Astrocyte of the cerebellum (primary cell): Measurements from ENCODE around the gene CACNA2D1.
"Not testable (repeated sequence)": the region's sequence is repeated elsewhere in the genome, so short reads cannot be mapped to it uniquely, and the experiment has no call there.

Experiments
- DNase-seq: peaks from one replicate; pipeline ENCODE4 v3.0.0-alpha.2; 2011; ENCODE audit warnings: low read depth
- H3K4me3 ChIP-seq: 2 replicates; pipeline ENCODE4 v1.5.1; 2011; ENCODE audit warnings: mild to moderate bottlenecking, low read depth, low read length, moderate library complexity
- in situ Hi-C: cut with HindIII; loops from 2 replicates; pipeline ENCODE4 v1.10.0; 2017; ENCODE audit warnings: low sequenced_read_pairs
- TF ChIP-seq, protein P1 (sequence below): IDR thresholded peaks from 2 replicates; pipeline ENCODE4 v1.5.1; 2012; ENCODE audit warnings: low read length, low read depth, moderate library complexity, mild to moderate bottlenecking; ENCODE audit errors: missing control alignments

The CACNA2D1 gene

DNA sequence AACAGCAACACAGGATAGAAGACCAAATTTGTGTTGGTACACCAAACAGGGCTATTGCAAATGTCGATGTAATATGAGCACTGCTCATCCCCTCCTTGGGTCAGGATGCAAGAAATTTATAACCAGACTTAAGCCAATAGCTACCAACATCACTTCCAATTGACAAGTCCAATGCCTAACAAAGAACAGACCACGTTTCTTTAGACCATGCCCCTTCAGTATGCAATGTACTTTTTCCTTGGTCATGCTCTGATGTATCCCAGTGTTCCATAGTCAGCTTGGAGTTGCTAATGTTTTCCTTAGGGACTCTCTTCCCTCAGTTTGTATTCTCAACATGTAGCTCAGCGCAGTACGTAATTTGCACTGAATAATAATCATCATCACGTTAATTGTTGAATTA, 7.8 kb downstream of the CACNA2D1 start:
- no peak overlapping the region for H3K4me3 ChIP-seq
- in situ Hi-C loops: no loop called here
- TF ChIP-seq, protein P1, sequence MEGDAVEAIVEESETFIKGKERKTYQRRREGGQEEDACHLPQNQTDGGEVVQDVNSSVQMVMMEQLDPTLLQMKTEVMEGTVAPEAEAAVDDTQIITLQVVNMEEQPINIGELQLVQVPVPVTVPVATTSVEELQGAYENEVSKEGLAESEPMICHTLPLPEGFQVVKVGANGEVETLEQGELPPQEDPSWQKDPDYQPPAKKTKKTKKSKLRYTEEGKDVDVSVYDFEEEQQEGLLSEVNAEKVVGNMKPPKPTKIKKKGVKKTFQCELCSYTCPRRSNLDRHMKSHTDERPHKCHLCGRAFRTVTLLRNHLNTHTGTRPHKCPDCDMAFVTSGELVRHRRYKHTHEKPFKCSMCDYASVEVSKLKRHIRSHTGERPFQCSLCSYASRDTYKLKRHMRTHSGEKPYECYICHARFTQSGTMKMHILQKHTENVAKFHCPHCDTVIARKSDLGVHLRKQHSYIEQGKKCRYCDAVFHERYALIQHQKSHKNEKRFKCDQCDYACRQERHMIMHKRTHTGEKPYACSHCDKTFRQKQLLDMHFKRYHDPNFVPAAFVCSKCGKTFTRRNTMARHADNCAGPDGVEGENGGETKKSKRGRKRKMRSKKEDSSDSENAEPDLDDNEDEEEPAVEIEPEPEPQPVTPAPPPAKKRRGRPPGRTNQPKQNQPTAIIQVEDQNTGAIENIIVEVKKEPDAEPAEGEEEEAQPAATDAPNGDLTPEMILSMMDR: no peak
- DNase-seq: no peak

DNA sequence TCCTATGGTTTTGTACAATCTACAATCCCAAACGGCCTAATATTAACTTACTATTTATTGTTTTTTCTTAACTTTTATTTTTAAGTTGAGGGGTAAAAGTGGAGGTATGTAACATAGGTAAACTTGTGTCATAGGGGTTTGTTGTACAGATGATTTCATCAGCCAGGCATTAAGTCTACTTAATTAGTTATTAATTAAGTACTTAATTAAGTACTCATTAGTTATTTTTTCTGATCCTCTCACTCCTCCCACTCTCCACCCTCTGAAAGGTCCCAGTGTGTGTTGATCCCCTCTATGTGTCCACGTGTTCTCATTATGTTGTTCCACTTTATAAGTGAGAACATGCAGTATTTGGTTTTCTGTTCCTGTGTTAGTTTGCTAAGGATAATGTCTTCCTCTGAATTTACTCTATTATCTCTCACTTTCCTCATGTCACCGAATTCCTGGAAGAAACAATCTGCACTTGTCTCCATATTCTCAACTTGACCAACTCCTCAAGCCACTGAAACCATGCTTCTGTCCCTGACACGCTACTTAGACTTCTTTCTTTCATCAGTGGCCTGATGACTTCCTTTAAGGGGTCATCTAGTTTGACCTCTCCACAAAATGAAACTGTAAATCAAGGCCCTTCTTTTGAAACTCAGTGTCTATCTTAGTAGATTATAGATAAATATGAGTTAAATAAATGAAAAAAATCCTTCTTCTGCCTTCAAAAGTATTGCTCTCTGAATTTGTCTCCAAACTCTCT, 9.1 kb downstream of the CACNA2D1 start:
- DNase-seq: no peak
- in situ Hi-C loops: no loop called here
- no peak overlapping the region for H3K4me3 ChIP-seq
- TF ChIP-seq, protein P1: no peak

DNA sequence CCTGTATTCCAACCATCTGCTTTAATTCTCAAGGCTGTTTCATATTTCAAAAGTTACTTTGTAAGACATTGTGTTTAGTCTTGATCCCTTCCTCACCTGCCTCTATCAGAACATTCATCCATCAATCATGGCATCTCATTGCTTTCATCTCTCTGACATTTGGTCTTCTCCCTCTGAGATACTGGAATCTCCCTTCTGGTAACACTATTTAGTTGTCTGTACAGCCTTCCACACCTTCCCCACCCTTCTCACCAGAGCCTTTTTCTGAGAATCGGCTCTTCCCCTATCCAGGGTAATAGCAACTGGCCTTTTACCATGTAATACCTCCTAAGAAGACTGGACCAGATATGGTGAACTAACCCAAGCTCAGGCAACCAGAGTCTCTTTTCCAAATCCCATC, 10.1 kb downstream of the CACNA2D1 start:
- DNase-seq: no peak
- H3K4me3 ChIP-seq: no peak overlapping the region
- TF ChIP-seq, protein P1: no peak
- in situ Hi-C loops: no loop called here

DNA sequence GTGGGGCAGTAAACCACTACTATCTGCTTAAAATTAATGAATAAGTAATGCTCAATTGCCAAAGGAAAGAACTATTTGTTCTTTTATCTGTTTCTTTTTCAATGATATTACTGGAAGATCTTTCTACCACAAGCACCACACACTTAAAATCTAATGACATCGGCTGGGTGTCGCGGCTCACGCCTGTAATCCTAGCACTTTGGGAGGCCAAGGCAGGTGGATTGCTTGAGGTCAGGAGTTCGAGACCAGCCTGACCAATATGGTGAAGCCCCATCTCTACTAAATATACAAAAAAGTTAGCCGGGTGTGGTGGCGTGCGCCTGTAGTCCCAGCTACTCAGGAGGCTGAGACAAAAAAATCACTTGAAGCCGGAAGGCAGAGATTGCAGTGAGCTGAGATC, 10.8 kb downstream of the CACNA2D1 start:
- in situ Hi-C loops, H3K4me3 ChIP-seq, DNase-seq: not testable (repeated sequence)

DNA sequence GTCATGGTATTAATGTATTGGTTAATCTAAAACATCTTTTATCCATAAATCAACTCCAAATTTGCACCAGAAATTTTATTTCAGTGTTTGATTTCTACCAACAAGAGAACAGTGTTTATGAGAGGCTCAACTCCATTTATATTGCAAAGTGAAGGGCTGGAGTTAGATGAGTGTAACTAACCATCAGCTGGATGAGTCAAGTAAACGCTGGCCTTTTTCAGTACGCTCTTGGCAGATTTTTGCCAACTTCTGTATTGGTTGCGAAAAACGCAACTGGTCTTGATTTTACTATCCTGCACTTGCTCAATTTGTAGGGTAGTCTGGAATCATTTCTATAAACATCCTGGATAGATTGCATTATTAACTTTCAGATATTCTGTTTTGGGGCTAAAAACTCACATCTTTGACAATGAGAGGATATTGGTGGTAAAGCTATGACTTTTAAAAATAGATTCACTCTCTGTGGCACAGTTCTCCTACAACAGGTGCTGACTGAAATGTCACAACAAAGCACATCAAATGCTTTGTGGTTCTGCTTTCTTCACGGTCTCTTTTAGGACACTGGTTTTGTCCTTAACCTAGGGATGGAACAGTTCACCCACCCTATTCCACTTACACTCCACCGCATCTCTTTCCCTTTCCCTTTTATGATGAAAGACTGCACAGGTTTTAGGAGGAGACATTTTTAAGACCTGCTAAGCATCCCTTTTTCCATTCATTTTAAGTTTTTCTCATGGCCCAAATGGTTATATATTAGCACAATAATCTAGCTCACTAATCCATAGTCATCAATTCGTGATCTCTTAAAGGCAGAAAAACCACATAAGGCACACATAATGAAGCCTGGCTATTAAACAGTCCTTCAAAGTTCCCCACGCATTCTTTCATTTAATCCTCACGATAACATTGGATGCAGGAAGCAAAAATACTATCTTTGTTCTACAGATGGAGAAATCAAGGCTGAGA, 12.8 kb downstream of the CACNA2D1 start:
- no peak for DNase-seq
- H3K4me3 ChIP-seq: no peak overlapping the region
- TF ChIP-seq, protein P1: no peak
- in situ Hi-C loops: no loop called here

DNA sequence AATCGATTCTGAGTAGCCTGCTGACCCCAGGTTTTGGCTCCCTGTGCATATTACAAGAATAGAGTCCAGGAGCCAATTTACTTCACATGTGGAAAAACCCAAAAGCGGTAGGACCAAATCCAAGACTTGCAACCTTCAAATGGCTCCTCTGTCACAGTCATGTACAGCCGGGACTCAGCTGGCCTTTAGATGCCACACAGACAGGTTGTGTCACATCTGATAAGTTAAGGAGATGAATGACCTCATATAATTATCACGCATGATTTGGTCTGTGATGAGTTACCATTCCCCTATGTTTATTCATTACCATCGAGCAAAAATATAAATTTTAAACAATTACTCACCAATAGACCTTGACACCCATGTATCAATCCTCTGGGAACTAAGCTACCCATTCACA, 14.2 kb downstream of the CACNA2D1 start:
- in situ Hi-C loops: no loop called here
- no peak for DNase-seq
- TF ChIP-seq, protein P1: no peak
- no peak overlapping the region for H3K4me3 ChIP-seq
